H1 (cell line): ENCODE data around the gene COQ8B.

Experiments
- BACH1 ChIP-seq: IDR thresholded peaks from 2 replicates; pipeline ENCODE4 v1.6.1; 2012; ENCODE audit warnings: low read length, improper control_type of control experiment
- POLR2AphosphoS5 ChIP-seq: IDR thresholded peaks from 2 replicates; pipeline ENCODE4 v1.6.1; 2011; ENCODE audit warnings: low read depth, low read length
- SIN3A ChIP-seq, 2 experiments: IDR thresholded peaks in 1 of 2; conservative IDR thresholded peaks in 1 of 2; 2 replicates each; pipeline ENCODE4 v1.6.1; 2011 to 2012; ENCODE audit warnings: low read length in 2 of 2, improper control_type of control experiment in 1 of 2, low read depth in 1 of 2, mild to moderate bottlenecking in 1 of 2

DNA sequence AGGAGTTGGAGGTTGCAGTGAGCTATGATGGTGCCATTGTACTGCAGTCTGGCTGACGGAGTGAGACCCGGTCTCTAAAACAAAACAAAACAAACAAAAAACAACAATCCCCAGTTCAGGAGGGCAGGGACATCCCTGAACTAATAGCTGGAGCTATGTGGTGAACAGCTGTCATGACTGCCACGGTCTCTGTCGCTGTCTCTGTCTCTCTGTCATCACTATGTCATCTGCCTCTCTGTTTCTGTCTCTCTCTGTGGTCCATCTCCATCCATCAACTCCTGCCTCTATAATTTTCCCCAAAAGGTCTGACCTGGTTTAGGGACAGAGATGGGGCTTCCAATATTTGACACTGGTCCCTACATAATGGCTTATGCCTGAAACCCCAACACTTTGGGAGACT, 7.6 kb upstream of the COQ8B start:
- TF ChIP-seq BACH1 (no peak), SIN3A (conservative IDR thresholded peaks at IDR 0.05 in 1 of 2, IDR thresholded peaks at IDR 0.05 in 1 of 2; ENCODE audit: low read depth in 1 of 2, low read length in 2 of 2) (no peak), POLR2AphosphoS5 (no peak)
